Common myeloid progenitor, CD34-positive (primary cell): Measurements from ENCODE around the gene ANO4.

ENCODE experiments used
- CTCF ChIA-PET: fragments of 350-600 bp; sonication (Branson Sonifier 250); formaldehyde crosslinking; loops from one replicate; lab custom pipeline; 2021; ENCODE audit warnings: antibody characterized with exemption; lab: Charles Lee
- POLR2A ChIA-PET: fragments of 350-600 bp; sonication (Branson Sonifier 250); formaldehyde crosslinking; loops from one replicate; lab custom pipeline; 2021; ENCODE audit warnings: antibody characterized with exemption; lab: Charles Lee
- DNase-seq, 3 donors: peaks; one replicate each; pipeline versions ENCODE4 v3.0.0 to v3.0.0-alpha.2; 2013
- H3K27ac ChIP-seq, 2 experiments: 1 replicate in 1 of 2; 2 replicates in 1 of 2; pipeline ENCODE4 v1.7.0; 2013; ENCODE audit warnings: inconsistent platforms in 2 of 2, low read length in 2 of 2, mild to moderate bottlenecking in 2 of 2, low read depth in 1 of 2, moderate library complexity in 1 of 2; ENCODE audit not compliant: severe bottlenecking in 2 of 2, insufficient read depth in 1 of 2, poor library complexity in 1 of 2
- H3K27me3 ChIP-seq, 5 experiments: replicated peaks in 2 of 5; 1 replicate in 3 of 5; 2 replicates in 2 of 5; pipeline versions ENCODE4 v1.6.1 to v1.7.0; 2013; ENCODE audit warnings: low read length in 4 of 5, mild to moderate bottlenecking in 2 of 5, moderate library complexity in 2 of 5, inconsistent platforms in 1 of 5; ENCODE audit not compliant: insufficient read depth in 5 of 5, control insufficient read depth in 4 of 5
- H3K36me3 ChIP-seq, 4 experiments: 1 replicate in 2 of 4; 2 replicates in 2 of 4; pipeline versions ENCODE4 v1.6.1 to v1.7.0; 2013; ENCODE audit warnings: low read length in 3 of 4, control low read depth in 1 of 4, mild to moderate bottlenecking in 1 of 4; ENCODE audit not compliant: control insufficient read depth in 4 of 4, insufficient read depth in 4 of 4
- H3K4me1 ChIP-seq, 4 experiments: 1 replicate in 3 of 4; 2 replicates in 1 of 4; pipeline versions ENCODE4 v1.6.1 to v1.7.1; 2013; ENCODE audit warnings: low read length in 3 of 4, mild to moderate bottlenecking in 3 of 4, control low read depth in 1 of 4, inconsistent platforms in 1 of 4, moderate library complexity in 1 of 4; ENCODE audit not compliant: control insufficient read depth in 4 of 4, insufficient read depth in 4 of 4; ENCODE audit errors: control extremely low read depth in 1 of 4
- H3K4me3 ChIP-seq, 7 experiments: 1 replicate in 4 of 7; 2 replicates in 3 of 7; pipeline versions ENCODE4 v1.5.1 to v1.7.0; 2013; ENCODE audit warnings: mild to moderate bottlenecking in 7 of 7, low read length in 6 of 7, moderate library complexity in 6 of 7, inconsistent platforms in 2 of 7, low read depth in 2 of 7, control low read depth in 1 of 7; ENCODE audit not compliant: insufficient read depth in 4 of 7, control insufficient read depth in 1 of 7; ENCODE audit errors: extremely low read depth in 1 of 7
- H3K9me3 ChIP-seq, 5 experiments: 1 replicate in 4 of 5; 2 replicates in 1 of 5; pipeline versions ENCODE4 v1.6.1 to v1.7.1; 2013; ENCODE audit warnings: low read length in 4 of 5, mild to moderate bottlenecking in 2 of 5, inconsistent platforms in 1 of 5, low read depth in 1 of 5, moderate library complexity in 1 of 5; ENCODE audit not compliant: control insufficient read depth in 4 of 5, insufficient read depth in 2 of 5; ENCODE audit errors: control extremely low read depth in 1 of 5
- WGBS: methylation state at CpG from one replicate; pipeline ENCODE4 v1.1.5; 2013; ENCODE audit not compliant: insufficient coverage; 5-methylcytosine and 5-hydroxymethylcytosine counted together

ANO4 gene

DNA sequence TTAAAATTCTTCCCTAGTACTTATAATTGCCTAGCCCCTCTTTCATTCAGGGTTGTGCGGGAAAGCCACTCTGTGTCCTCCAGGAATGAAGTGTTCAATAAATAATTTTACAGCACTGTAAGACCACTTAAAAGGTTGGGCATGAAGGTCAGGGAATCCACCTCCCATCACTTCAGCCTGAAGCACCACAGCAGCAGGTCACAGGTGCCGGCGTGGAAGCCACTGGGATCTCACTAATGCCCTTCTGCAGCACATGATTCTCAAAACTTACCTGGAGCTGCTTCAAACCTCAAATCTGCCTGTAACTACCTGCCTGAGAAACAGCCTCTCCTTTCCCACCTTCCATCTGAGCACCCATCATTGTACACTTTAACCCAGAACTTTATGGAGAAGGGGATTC is 159.5 kb downstream of the ANO4 start:
- Histone ChIP-seq H3K9me3 (no peaks in the 10 kb centered on the region), H3K27me3 (peaks cover 0 to 4% (median 0%) of the 10 kb centered on the region in 5 experiments), H3K27ac (no peak overlapping the region), H3K4me3 (no peak overlapping the region), H3K4me1 (peaks cover 0 to 12% (median 0%) of the 10 kb centered on the region in 4 experiments), H3K36me3 (no peaks in the 10 kb centered on the region)
- ChIA-PET POLR2A (no interaction called here), CTCF (interaction anchor here (1.7 kb wide), 1 partner anchor 33 kb away, joined by 3 read pairs; no protein-coding TSS in a partner anchor)
- DNase-seq: no peak
- WGBS: 100% methylated on average over 1 of the region's 3 CpGs

- POLR2A ChIA-PET: no interaction called here
- Histone ChIP-seq H3K9me3 (no peaks in the 10 kb centered on the region), H3K36me3 (no peaks in the 10 kb centered on the region), H3K27me3 (peaks cover 0 to 5% (median 0%) of the 10 kb centered on the region in 5 experiments), H3K4me3 (no peak overlapping the region), H3K4me1 (peaks cover 0 to 18% (median 0%) of the 10 kb centered on the region in 4 experiments), H3K27ac (no peak overlapping the region)
- no peak for DNase-seq
- WGBS: 100% methylated on average over 2 of the region's 4 CpGs
- CTCF ChIA-PET: interaction anchor here (1.3 kb wide), 1 partner anchor 8 kb away, joined by 3 read pairs; no protein-coding TSS in a partner anchor
These were observed 160.6 kb downstream of the ANO4 start for GRCh38 chr12:100955139-100955538.

DNA sequence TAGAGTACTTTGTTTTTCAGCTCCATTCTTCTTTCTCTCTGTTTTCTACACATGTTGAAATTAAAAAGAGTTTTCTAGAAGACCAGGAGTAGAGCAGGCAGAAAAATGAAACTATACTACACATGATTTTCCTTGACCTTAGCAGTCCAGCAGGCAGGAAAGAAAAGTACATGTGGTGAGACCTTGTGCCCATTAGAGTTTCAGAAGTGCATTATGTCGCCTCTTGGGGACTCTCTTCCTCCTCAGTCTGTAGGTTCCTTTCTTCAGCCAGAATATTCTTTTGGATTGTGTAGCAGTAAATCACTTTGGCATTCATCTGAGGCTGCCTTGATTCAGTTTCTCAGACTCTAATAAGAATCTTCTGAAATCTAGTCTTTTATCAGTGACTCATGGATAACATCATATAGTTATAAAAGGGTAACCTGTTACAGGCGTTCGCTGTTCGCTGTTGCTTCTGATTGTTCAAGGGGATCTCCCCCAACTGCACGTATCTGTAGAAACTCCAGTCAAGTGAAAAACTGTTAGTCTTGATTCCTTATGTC is 161.8 kb downstream of the ANO4 start:
- 20% methylated on average over 1 of the region's 5 CpGs for WGBS
- POLR2A ChIA-PET: no interaction called here

GRCh38 chr12:100959481-100959880 is 164.9 kb downstream of the ANO4 start:
- ChIA-PET CTCF (no interaction called here), POLR2A (no interaction called here)
- H3K36me3 ChIP-seq: no peaks in the 10 kb centered on the region
- H3K4me3 ChIP-seq: no peak overlapping the region
- WGBS: 0% methylated on average over 1 of the region's 1 CpG
- peaks cover 0 to 18% (median 0%) of the 10 kb centered on the region in 4 experiments for H3K4me1 ChIP-seq
- no peak overlapping the region for H3K27ac ChIP-seq
- no peaks in the 10 kb centered on the region for H3K9me3 ChIP-seq
- DNase-seq: peak; percentile 14 to 65 (median 58)
- H3K27me3 ChIP-seq: peaks cover 0 to 6% (median 0%) of the 10 kb centered on the region in 5 experiments

More for the DNA sequence above, 161.8 kb downstream of the ANO4 start:
- Histone ChIP-seq H3K4me1 (peaks cover 0 to 18% (median 0%) of the 10 kb centered on the region in 4 experiments), H3K27ac (no peak overlapping the region), H3K4me3 (no peak overlapping the region), H3K9me3 (no peaks in the 10 kb centered on the region), H3K36me3 (no peaks in the 10 kb centered on the region), H3K27me3 (peaks cover 0 to 3% (median 0%) of the 10 kb centered on the region in 5 experiments)
- DNase-seq: peak in 2 of 3 donors; percentile 13 to 23
- CTCF ChIA-PET: no interaction called here

- WGBS: 100% methylated on average over 4 of the region's 5 CpGs
- POLR2A ChIA-PET: no interaction called here
- peaks cover 0 to 8% (median 0%) of the 10 kb centered on the region in 4 experiments for H3K4me1 ChIP-seq
These were observed 167.6 kb downstream of the ANO4 start for GRCh38 chr12:100962086-100962712.

GRCh38 chr12:100963381-100963780 is 168.8 kb downstream of the ANO4 start:
- no CpG with 5 or more reads among the region's 3 CpGs for WGBS
- H3K9me3 ChIP-seq: no peaks in the 10 kb centered on the region
- H3K27me3 ChIP-seq: peaks cover 0 to 6% (median 0%) of the 10 kb centered on the region in 5 experiments
- CTCF ChIA-PET: interaction anchor here (0.7 to 1.8 kb wide), 2 partner anchors 8 to 21 kb away, joined by 3 to 5 read pairs; no protein-coding TSS in a partner anchor
- no peak for DNase-seq
- H3K27ac ChIP-seq: no peak overlapping the region
- H3K4me1 ChIP-seq: peaks cover 0 to 6% (median 0%) of the 10 kb centered on the region in 4 experiments
- no peaks in the 10 kb centered on the region for H3K36me3 ChIP-seq
- H3K4me3 ChIP-seq: no peak overlapping the region
- POLR2A ChIA-PET: interaction anchor here (0.6 kb wide), 1 partner anchor 38 kb away, joined by 4 read pairs; no protein-coding TSS in a partner anchor

More at GRCh38 chr12:100962086-100962712, 167.6 kb downstream of the ANO4 start:
- no peak for DNase-seq
- H3K9me3 ChIP-seq: no peaks in the 10 kb centered on the region
- peaks cover 0 to 6% (median 0%) of the 10 kb centered on the region in 5 experiments for H3K27me3 ChIP-seq
- CTCF ChIA-PET: no interaction called here
- H3K36me3 ChIP-seq: no peaks in the 10 kb centered on the region
- no peak overlapping the region for H3K27ac ChIP-seq
- H3K4me3 ChIP-seq: no peak overlapping the region

GRCh38 chr12:100964028-100964427 is 169.5 kb downstream of the ANO4 start:
- Histone ChIP-seq H3K27ac (no peak overlapping the region), H3K9me3 (no peaks in the 10 kb centered on the region), H3K36me3 (no peaks in the 10 kb centered on the region), H3K4me1 (peaks cover 0 to 6% (median 0%) of the 10 kb centered on the region in 4 experiments), H3K4me3 (no peak overlapping the region), H3K27me3 (peaks cover 0 to 6% (median 0%) of the 10 kb centered on the region in 5 experiments)
- ChIA-PET CTCF (interaction anchor here (0.7 to 1.8 kb wide), 2 partner anchors 9 to 20 kb away, joined by 3 to 5 read pairs; no protein-coding TSS in a partner anchor), POLR2A (interaction anchor here (0.6 kb wide), 1 partner anchor 39 kb away, joined by 4 read pairs; no protein-coding TSS in a partner anchor)
- no CpG with 5 or more reads among the region's 2 CpGs for WGBS
- DNase-seq: no peak
